GM23338 (cell line): ENCODE measurements around the gene RABL6.

Experiments used
- CTCF ChIP-seq, 2 experiments: fragments of 200-600 bp in 1 of 2; sonication (generic) in 1 of 2; conservative IDR thresholded peaks; 2 replicates each; pipeline versions ENCODE4 v1.5.1 to v1.6.1; 2016 to 2017; ENCODE audit warnings: antibody characterized with exemption in 2 of 2, low read depth in 2 of 2, mild to moderate bottlenecking in 2 of 2, moderate library complexity in 1 of 2
- EZH2 ChIP-seq: fragments of 200-600 bp; sonication (generic); IDR thresholded peaks from one replicate; pipeline ENCODE4 v1.8.0; 2017; ENCODE audit warnings: antibody characterized with exemption, mild to moderate bottlenecking, low read depth; ENCODE audit not compliant: unreplicated experiment
- EZH2phosphoT487 ChIP-seq: fragments of 200-600 bp; sonication (generic); IDR thresholded peaks from one replicate; pipeline ENCODE4 v1.8.1; 2018; ENCODE audit warnings: antibody characterized with exemption; ENCODE audit not compliant: unreplicated experiment
- POLR2AphosphoS5 ChIP-seq: IDR thresholded peaks from 2 replicates; pipeline ENCODE4 v1.6.1; 2016; ENCODE audit warnings: antibody characterized with exemption, low read depth
- REST ChIP-seq: IDR thresholded peaks from one replicate; pipeline ENCODE4 v1.6.1; 2018; ENCODE audit warnings: antibody characterized with exemption; ENCODE audit not compliant: unreplicated experiment
- ZNF462 ChIP-seq: fragments of 250-450 bp; sonication (Bioruptor Pico); IDR thresholded peaks from 2 replicates; pipeline ENCODE4 v1.5.0; 2020; ENCODE audit warnings: mild to moderate bottlenecking, moderate library complexity

GRCh38 chr9:136826703-136827582 is 19.2 kb downstream of the RABL6 start:
- no peak for TF ChIP-seq CTCF (conservative IDR thresholded peaks at IDR 0.05; ENCODE audit: low read depth in 2 of 2)
- no peak for TF ChIP-seq EZH2
- TF ChIP-seq ZNF462, result no peak
- no peak for TF ChIP-seq POLR2AphosphoS5
- no peak for TF ChIP-seq REST
- no peak for TF ChIP-seq EZH2phosphoT487
